ENCODE results near the gene ZCWPW2. TPM values are rescaled to one million over a fixed set of nuclear protein-coding genes. Genes with fewer than 3 reads are reported as not detected.

ZCWPW2 gene
- total and polyA plus RNA-seq, 9 of the 15 experiments (the other 6 are each of a cell fraction or from before 2014, with no cell fraction given): 0.10 to 0.77 (median 0.44) TPM

DNA sequence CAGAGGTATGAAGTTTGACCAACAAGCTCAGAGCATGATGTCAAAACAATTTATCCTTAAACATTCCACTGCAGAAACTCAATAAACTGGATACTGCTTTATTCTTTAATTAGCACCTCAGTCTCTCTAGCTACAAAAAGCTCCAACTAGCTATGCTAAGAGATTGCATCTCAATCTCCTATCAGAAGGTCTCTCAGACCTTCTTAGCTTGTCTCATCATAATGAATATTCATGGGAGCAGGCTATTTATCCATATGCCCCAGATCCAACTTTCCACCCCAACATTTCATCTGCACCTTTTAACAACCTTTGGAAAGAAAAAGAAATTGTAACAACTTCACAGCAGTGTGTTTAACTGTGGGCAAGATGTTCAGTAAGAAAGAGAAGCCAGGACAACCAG lies 11.3 kb upstream of the ZCWPW2 start:
- no peak for DNase-seq (ENCODE audit: extremely low read depth in 1 of 4, low spot score in 3 of 4)
- no peaks in the 10 kb centered on the region for H3K9me1 ChIP-seq (ENCODE audit: control insufficient read depth, insufficient read depth, low read length)
- BruUV-seq (replicated peaks): no TSS peak
- TF ChIP-seq SMAD2 (IDR thresholded peaks at IDR 0.05; ENCODE audit: low read depth, low read length) (no peak), NR2C1 (IDR thresholded peaks at IDR 0.05) (no peak), NR2C1 (tag; IDR thresholded peaks at IDR 0.05) (no peak), RBM22 (IDR thresholded peaks at IDR 0.05; ENCODE audit: low read depth, low read length, poor library complexity, severe bottlenecking) (no peak), TCF7 (IDR thresholded peaks at IDR 0.05; ENCODE audit: borderline replicate concordance) (no peak), ZNF347 (CRISPR knock-in tag; IDR thresholded peaks at IDR 0.05; ENCODE audit: low read depth) (no peak), ESRRB (CRISPR knock-in tag; IDR thresholded peaks at IDR 0.05; ENCODE audit: borderline replicate concordance) (no peak), ATF1 (CRISPR knock-in tag; IDR thresholded peaks at IDR 0.05) (no peak), ATF1 (tag; IDR thresholded peaks at IDR 0.05) (no peak), HDAC6 (IDR thresholded peaks at IDR 0.05; ENCODE audit: low read depth, low read length) (no peak), KAT7 (CRISPR knock-in tag; IDR thresholded peaks at IDR 0.05; ENCODE audit: borderline replicate concordance) (no peak), TAF1 (IDR thresholded peaks at IDR 0.05; ENCODE audit: control insufficient read depth, extremely low read depth, insufficient read depth, low read length, severe bottlenecking) (no peak)
- no peak overlapping the region for H3K27ac ChIP-seq (ENCODE audit: extremely low read depth, low read depth, low read length)
- H4K20me1 ChIP-seq (replicated peaks; ENCODE audit: control insufficient read depth, insufficient read depth, low read length): no peaks in the 10 kb centered on the region
- H3K4me2 ChIP-seq (ENCODE audit: insufficient read depth, low read length): no peak overlapping the region
- H2AFZ ChIP-seq (ENCODE audit: low read depth, low read length): no peak overlapping the region
- no peaks in the 10 kb centered on the region for H3K27me3 ChIP-seq (ENCODE audit: control insufficient read depth in 2 of 2, insufficient read depth in 2 of 2, low read length in 2 of 2)
- H3K79me2 ChIP-seq (ENCODE audit: control insufficient read depth, insufficient read depth, low read length): peaks cover 16% of the 10 kb centered on the region
- H3K4me1 ChIP-seq (replicated peaks in 1 of 2; ENCODE audit: control insufficient read depth in 2 of 2, insufficient read depth in 2 of 2, low read length in 2 of 2): no peaks in the 10 kb centered on the region
- POLR2A ChIA-PET: interaction anchor here (1.2 kb wide), 1 partner anchor 11 kb away, joined by 8 read pairs; the partner anchor contains the start of genes AZI2 and ZCWPW2
- in situ Hi-C loops (cut with MboI) (loop anchor here (10.0 kb wide), 1 partner anchor 622 kb away; no protein-coding TSS in a partner anchor), intact Hi-C loops (cut with micrococcal nuclease) (no loop called here)
- H3K9ac ChIP-seq (ENCODE audit: insufficient read depth in 1 of 2, low read depth in 2 of 2, low read length in 2 of 2): no peak overlapping the region
- CTCF ChIA-PET (ENCODE audit: low intra/inter-chr PET ratio): no interaction called here
- no peak for FAIRE-seq
- no peaks in the 10 kb centered on the region for H3K9me3 ChIP-seq (replicated peaks; ENCODE audit: control insufficient read depth, insufficient read depth, low read depth, low read length)
- no peak overlapping the region for H3K4me3 ChIP-seq
- H3K36me3 ChIP-seq (ENCODE audit: control insufficient read depth, insufficient read depth, low read length): peaks cover 52% of the 10 kb centered on the region
- ATAC-seq: no peak
